Measurements from ENCODE around the gene AKR1B1. TPM values are rescaled to one million over a fixed set of nuclear protein-coding genes. Genes with fewer than 3 reads are reported as not detected.

AKR1B1 gene
- total and polyA plus RNA-seq, 2 donors (not counting 3 experiments of a cell fraction or from before 2014, with no cell fraction given): 159 to 193 TPM

- intact Hi-C loops (cut with micrococcal nuclease) (no loop called here), dilution Hi-C loops (cut with MboI; ENCODE audit: extremely low pct_ligation_motif_present, low sequenced_read_pairs) (no loop called here)
- H4K20me1 ChIP-seq (replicated peaks; ENCODE audit: control insufficient read depth, extremely low read depth, insufficient read depth, low read length): no peaks in the 10 kb centered on the region
- ChIA-PET POLR2A (no interaction called here), CTCF (interaction anchor here (0.6 to 4.0 kb wide), 9 partner anchors 10 to 157 kb away, joined by 3 to 36 read pairs (median 5); partner anchors contain the start of gene AKR1B1)
- BruUV-seq (replicated peaks): TSS peak; percentile 56
- H3K4me1 ChIP-seq (ENCODE audit: control insufficient read depth, extremely low read depth, insufficient read depth, low read length): peaks cover 22% of the 10 kb centered on the region
- H3K4me2 ChIP-seq (ENCODE audit: insufficient read depth, low read length): no peak overlapping the region
- TF ChIP-seq POLR2A (IDR thresholded peaks at IDR 0.05; ENCODE audit: low read depth, low read length) (no peak), FOS (IDR thresholded peaks at IDR 0.05; ENCODE audit: borderline replicate concordance, insufficient read depth, low read length) (peak; percentile 73), GATA2 (IDR thresholded peaks at IDR 0.05; ENCODE audit: insufficient read depth, insufficient read length, low read depth, low read length) (peak; percentile 16), EZH2 (IDR thresholded peaks at IDR 0.05; ENCODE audit: borderline replicate concordance, low read depth, low read length, severe bottlenecking) (no peak), JUN (IDR thresholded peaks at IDR 0.05; ENCODE audit: borderline replicate concordance, insufficient read depth, insufficient read length, low read depth) (peak; percentile 29)
- H3K9ac ChIP-seq (replicated peaks; ENCODE audit: extremely low read depth, insufficient read depth, low read length): peak overlapping the region; percentile 45
- H3K27me3 ChIP-seq (ENCODE audit: control insufficient read depth in 2 of 2, insufficient read depth in 2 of 2, low read length in 2 of 2): no peaks in the 10 kb centered on the region
- H3K27ac ChIP-seq (ENCODE audit: insufficient read depth, low read depth, low read length): peak overlapping the region; percentile 86
- H3K9me1 ChIP-seq (replicated peaks; ENCODE audit: control insufficient read depth, extremely low read depth, insufficient read depth, low read length): no peaks in the 10 kb centered on the region
- FAIRE-seq (peak; percentile 97), DNase-seq (ENCODE audit: low read depth, low spot score) (peak; percentile 64)
- H3K79me2 ChIP-seq (ENCODE audit: control insufficient read depth, insufficient read depth, low read length): peaks cover 15% of the 10 kb centered on the region
- H3K36me3 ChIP-seq (ENCODE audit: control insufficient read depth in 2 of 2, extremely low read depth in 1 of 2, insufficient read depth in 2 of 2, low read length in 2 of 2): peaks cover 21 to 25% of the 10 kb centered on the region in 2 experiments
- no peak overlapping the region for H3K4me3 ChIP-seq (replicated peaks in 1 of 3; ENCODE audit: insufficient read depth in 1 of 3, low read depth in 1 of 3, low read length in 3 of 3)
- H3K9me3 ChIP-seq (replicated peaks; ENCODE audit: control insufficient read depth, insufficient read depth, low read length): no peaks in the 10 kb centered on the region
- H2AFZ ChIP-seq (ENCODE audit: low read depth, low read length): no peak overlapping the region
Measured at GRCh38 chr7:134448356-134449229, 10.3 kb downstream of the AKR1B1 start.

GRCh38 chr7:134447383-134447782 is 11.5 kb downstream of the AKR1B1 start:
- TF ChIP-seq POLR2AphosphoS5 (IDR thresholded peaks at IDR 0.05; ENCODE audit: insufficient read depth, low read depth, low read length) (no peak), MYC (IDR thresholded peaks at IDR 0.05; ENCODE audit: low read depth, low read length) (no peak), EZH2 (IDR thresholded peaks at IDR 0.05; ENCODE audit: borderline replicate concordance, low read depth, low read length, severe bottlenecking) (no peak), FOS (IDR thresholded peaks at IDR 0.05; ENCODE audit: borderline replicate concordance, insufficient read depth, low read length) (no peak), CTCF (IDR thresholded peaks at IDR 0.05; ENCODE audit: extremely low read depth in 1 of 2, insufficient read depth in 1 of 2, low read depth in 1 of 2, low read length in 2 of 2) (no peak), MAX (IDR thresholded peaks at IDR 0.05; ENCODE audit: insufficient read depth, insufficient read length) (no peak), JUN (IDR thresholded peaks at IDR 0.05; ENCODE audit: borderline replicate concordance, insufficient read depth, insufficient read length, low read depth) (no peak), POLR2A (IDR thresholded peaks at IDR 0.05; ENCODE audit: low read depth, low read length) (no peak), GATA2 (IDR thresholded peaks at IDR 0.05; ENCODE audit: insufficient read depth, insufficient read length, low read depth, low read length) (no peak)
- Histone ChIP-seq H3K27me3 (ENCODE audit: control insufficient read depth in 2 of 2, insufficient read depth in 2 of 2, low read length in 2 of 2) (no peaks in the 10 kb centered on the region), H3K9me1 (replicated peaks; ENCODE audit: control insufficient read depth, extremely low read depth, insufficient read depth, low read length) (no peaks in the 10 kb centered on the region), H3K4me1 (ENCODE audit: control insufficient read depth, extremely low read depth, insufficient read depth, low read length) (peaks cover 22% of the 10 kb centered on the region), H4K20me1 (replicated peaks; ENCODE audit: control insufficient read depth, extremely low read depth, insufficient read depth, low read length) (no peaks in the 10 kb centered on the region), H3K36me3 (ENCODE audit: control insufficient read depth in 2 of 2, extremely low read depth in 1 of 2, insufficient read depth in 2 of 2, low read length in 2 of 2) (peaks cover 21 to 28% of the 10 kb centered on the region in 2 experiments), H3K4me2 (ENCODE audit: insufficient read depth, low read length) (no peak overlapping the region), H3K9ac (replicated peaks; ENCODE audit: extremely low read depth, insufficient read depth, low read length) (no peak overlapping the region), H3K79me2 (ENCODE audit: control insufficient read depth, insufficient read depth, low read length) (peaks cover 5% of the 10 kb centered on the region), H3K27ac (ENCODE audit: insufficient read depth, low read depth, low read length) (peak overlapping the region; percentile 86), H2AFZ (ENCODE audit: low read depth, low read length) (no peak overlapping the region), H3K4me3 (replicated peaks in 1 of 3; ENCODE audit: insufficient read depth in 1 of 3, low read depth in 1 of 3, low read length in 3 of 3) (no peak overlapping the region), H3K9me3 (replicated peaks; ENCODE audit: control insufficient read depth, insufficient read depth, low read length) (no peaks in the 10 kb centered on the region)
- FAIRE-seq (no peak), DNase-seq (ENCODE audit: low read depth, low spot score) (no peak)
- intact Hi-C loops (cut with micrococcal nuclease): no loop called here
- BruUV-seq (replicated peaks): no TSS peak
- POLR2A ChIA-PET: no interaction called here
- CTCF ChIA-PET: interaction anchor here (2.8 to 4.0 kb wide), 3 partner anchors 11 to 67 kb away, joined by 12 to 36 read pairs (median 17); partner anchors contain the start of gene AKR1B1
- dilution Hi-C loops (cut with MboI; ENCODE audit: extremely low pct_ligation_motif_present, low sequenced_read_pairs): no loop called here

All from endothelial cell of umbilical vein (primary cell).